ENCODE results near the gene ACAP3.

Gene ACAP3

DNA sequence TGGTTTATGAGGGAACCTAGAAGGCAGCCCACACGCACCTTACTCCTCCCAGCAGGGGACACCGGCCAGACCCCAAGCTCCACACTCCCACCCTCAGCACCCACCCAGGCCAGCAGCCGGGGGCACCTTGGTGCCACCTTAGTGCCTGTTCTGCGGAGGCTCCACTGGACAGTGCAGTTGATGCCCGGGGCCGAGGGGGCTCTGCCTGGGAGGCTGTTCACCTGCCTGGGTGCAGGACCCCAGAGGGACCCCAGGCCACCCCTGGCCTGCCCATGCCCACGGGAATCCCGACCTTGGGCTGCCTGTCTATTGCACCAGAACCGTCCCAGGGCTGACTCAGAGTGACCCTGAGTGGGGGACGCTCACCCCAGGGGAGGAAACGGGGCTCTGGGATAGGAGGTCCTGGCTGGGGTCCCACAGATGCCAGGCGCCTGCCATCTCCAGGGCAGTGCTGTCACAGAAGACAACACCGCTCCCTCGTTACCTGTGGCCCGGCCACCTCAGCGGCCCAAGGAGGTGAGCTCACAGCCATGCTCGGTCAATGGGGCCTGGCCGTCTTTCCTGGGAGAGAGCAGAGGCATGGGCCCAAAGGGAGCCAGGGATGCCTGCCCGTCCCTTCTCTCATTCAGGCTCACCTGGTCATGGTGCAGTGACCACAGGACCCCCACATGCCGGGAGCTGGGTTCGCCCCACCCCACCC is 26.8 kb downstream of the ACAP3 start:
- Histone ChIP-seq H3K79me2 (ENCODE audit: control insufficient read depth, insufficient read depth, low read length, unreplicated experiment) (no peaks in the 10 kb centered on the region), H2AFZ (ENCODE audit: low read length, unreplicated experiment) (no peak overlapping the region), H3K4me3 (ENCODE audit: low read depth, low read length) (no peak overlapping the region), H3K27me3 (ENCODE audit: insufficient read depth, low read length) (no peaks in the 10 kb centered on the region), H3K36me3 (ENCODE audit: insufficient read depth, low read length) (no peaks in the 10 kb centered on the region), H3K27ac (ENCODE audit: low read depth, low read length) (no peak overlapping the region), H3K4me1 (ENCODE audit: control insufficient read depth, insufficient read depth, low read length, unreplicated experiment) (peaks cover 3% of the 10 kb centered on the region)

DNA sequence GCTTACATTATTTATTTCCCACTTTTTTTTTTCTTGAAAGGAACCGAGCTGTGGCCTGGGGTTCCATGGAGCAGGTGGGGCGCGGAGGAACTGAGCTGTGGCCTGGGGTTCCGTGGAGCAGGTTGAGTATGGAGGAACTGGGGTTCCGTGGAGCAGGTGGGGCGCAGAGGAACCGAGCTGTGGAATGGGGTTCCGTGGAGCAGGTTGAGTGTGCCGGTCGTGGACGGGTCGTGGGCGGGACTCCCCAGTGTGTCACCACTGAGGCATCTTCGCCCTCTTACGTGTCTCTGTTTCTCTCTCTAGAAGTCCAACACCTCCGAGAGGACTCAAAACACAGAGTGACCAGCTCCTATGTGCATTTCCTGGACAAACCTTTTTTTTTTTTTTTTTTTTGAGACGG is 28.7 kb downstream of the ACAP3 start:
- H3K79me2 ChIP-seq (ENCODE audit: control insufficient read depth, insufficient read depth, low read length, unreplicated experiment) = no peaks in the 10 kb centered on the region
- no peak overlapping the region for H3K4me3 ChIP-seq (ENCODE audit: low read depth, low read length)

DNA sequence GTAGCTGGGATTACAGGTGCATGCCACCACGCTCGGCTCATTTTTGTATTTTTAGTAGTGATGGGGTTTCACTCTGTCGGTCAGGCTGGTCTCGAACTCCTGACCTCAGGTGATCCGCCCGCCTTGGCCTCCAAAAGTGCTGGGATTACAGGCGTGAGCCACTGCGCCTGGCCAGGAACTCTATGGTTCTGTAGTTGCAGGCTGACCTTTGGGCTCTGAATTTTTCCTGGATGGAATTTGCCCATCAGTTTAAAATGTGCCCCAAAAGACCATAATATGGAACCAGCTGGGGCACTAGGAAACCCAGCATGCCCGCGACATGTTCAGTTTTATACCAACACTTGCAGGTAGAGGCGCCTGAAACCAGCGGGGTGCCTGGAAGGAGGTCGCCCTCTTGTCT is 29.1 kb downstream of the ACAP3 start:
- peaks cover under 1% of the 10 kb centered on the region for H3K79me2 ChIP-seq (ENCODE audit: control insufficient read depth, insufficient read depth, low read length, unreplicated experiment)
- no peak overlapping the region for H2AFZ ChIP-seq (ENCODE audit: low read length, unreplicated experiment)
- H3K4me1 ChIP-seq (ENCODE audit: control insufficient read depth, insufficient read depth, low read length, unreplicated experiment) = peaks cover 3% of the 10 kb centered on the region
- H3K27ac ChIP-seq (ENCODE audit: low read depth, low read length) = no peak overlapping the region
- H3K27me3 ChIP-seq (ENCODE audit: insufficient read depth, low read length) = no peaks in the 10 kb centered on the region
- no peak overlapping the region for H3K4me3 ChIP-seq (ENCODE audit: low read depth, low read length)
- no peaks in the 10 kb centered on the region for H3K36me3 ChIP-seq (ENCODE audit: insufficient read depth, low read length)

More for the DNA sequence above, 28.7 kb downstream of the ACAP3 start:
- Histone ChIP-seq H2AFZ (ENCODE audit: low read length, unreplicated experiment) (no peak overlapping the region), H3K27me3 (ENCODE audit: insufficient read depth, low read length) (no peaks in the 10 kb centered on the region), H3K4me1 (ENCODE audit: control insufficient read depth, insufficient read depth, low read length, unreplicated experiment) (peaks cover 3% of the 10 kb centered on the region), H3K36me3 (ENCODE audit: insufficient read depth, low read length) (no peaks in the 10 kb centered on the region), H3K27ac (ENCODE audit: low read depth, low read length) (no peak overlapping the region)

DNA sequence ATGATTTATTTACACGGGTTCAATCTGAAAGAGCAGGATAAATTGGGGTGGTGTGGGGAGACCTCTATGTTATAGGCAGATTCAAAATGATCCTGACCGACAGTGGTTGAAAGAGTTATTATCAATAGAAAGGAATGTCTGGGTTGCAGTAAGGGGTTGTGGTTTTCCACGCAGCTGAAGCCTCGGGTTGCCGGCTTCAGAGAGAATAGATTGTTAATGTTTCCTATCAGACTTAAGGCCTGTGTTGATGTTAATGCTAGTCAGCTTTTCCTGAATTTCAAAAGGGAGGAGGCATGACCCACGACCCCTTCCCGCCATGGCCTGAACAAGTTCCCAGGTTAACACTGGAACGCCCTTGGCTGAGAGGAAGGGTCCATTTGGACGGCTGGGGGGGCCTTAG is 31.9 kb downstream of the ACAP3 start:
- Histone ChIP-seq H3K79me2 (ENCODE audit: control insufficient read depth, insufficient read depth, low read length, unreplicated experiment) (peaks cover 27% of the 10 kb centered on the region), H3K36me3 (ENCODE audit: insufficient read depth, low read length) (no peaks in the 10 kb centered on the region), H3K4me1 (ENCODE audit: control insufficient read depth, insufficient read depth, low read length, unreplicated experiment) (peaks cover 16% of the 10 kb centered on the region), H3K27me3 (ENCODE audit: insufficient read depth, low read length) (no peaks in the 10 kb centered on the region), H3K27ac (ENCODE audit: low read depth, low read length) (no peak overlapping the region), H2AFZ (ENCODE audit: low read length, unreplicated experiment) (no peak overlapping the region), H3K4me3 (ENCODE audit: low read depth, low read length) (no peak overlapping the region)

DNA sequence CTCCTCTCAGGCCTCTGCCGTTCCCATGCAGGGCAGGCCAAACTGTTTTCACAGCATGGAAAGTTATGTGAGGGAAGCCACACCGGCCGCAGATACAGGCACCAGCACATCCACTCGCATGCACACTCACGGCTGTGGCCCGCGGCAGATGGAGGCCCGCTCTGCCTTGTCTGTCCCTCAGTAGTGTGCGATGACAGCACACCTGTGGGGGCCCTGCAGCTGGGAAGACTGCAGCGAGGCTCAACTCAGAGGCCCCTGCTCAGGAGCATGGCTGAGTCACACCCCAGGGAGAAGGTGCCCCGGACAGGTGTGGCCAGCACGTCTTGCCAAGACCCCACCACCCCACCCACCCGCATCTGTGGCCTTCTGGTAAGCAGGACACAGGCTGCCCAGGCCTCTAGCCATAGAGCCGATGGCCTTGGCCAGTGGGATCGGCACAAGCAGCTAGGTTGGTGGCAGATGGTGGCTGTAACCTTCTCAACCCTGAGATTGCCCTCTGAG is 32.7 kb downstream of the ACAP3 start:
- H2AFZ ChIP-seq (ENCODE audit: low read length, unreplicated experiment) = no peak overlapping the region
- peaks cover 25% of the 10 kb centered on the region for H3K4me1 ChIP-seq (ENCODE audit: control insufficient read depth, insufficient read depth, low read length, unreplicated experiment)
- H3K4me3 ChIP-seq (ENCODE audit: low read depth, low read length) = peak overlapping the region; percentile 83
- no peak overlapping the region for H3K27ac ChIP-seq (ENCODE audit: low read depth, low read length)
- H3K79me2 ChIP-seq (ENCODE audit: control insufficient read depth, insufficient read depth, low read length, unreplicated experiment) = peaks cover 36% of the 10 kb centered on the region
- H3K36me3 ChIP-seq (ENCODE audit: insufficient read depth, low read length) = no peaks in the 10 kb centered on the region
- H3K27me3 ChIP-seq (ENCODE audit: insufficient read depth, low read length) = no peaks in the 10 kb centered on the region

DNA sequence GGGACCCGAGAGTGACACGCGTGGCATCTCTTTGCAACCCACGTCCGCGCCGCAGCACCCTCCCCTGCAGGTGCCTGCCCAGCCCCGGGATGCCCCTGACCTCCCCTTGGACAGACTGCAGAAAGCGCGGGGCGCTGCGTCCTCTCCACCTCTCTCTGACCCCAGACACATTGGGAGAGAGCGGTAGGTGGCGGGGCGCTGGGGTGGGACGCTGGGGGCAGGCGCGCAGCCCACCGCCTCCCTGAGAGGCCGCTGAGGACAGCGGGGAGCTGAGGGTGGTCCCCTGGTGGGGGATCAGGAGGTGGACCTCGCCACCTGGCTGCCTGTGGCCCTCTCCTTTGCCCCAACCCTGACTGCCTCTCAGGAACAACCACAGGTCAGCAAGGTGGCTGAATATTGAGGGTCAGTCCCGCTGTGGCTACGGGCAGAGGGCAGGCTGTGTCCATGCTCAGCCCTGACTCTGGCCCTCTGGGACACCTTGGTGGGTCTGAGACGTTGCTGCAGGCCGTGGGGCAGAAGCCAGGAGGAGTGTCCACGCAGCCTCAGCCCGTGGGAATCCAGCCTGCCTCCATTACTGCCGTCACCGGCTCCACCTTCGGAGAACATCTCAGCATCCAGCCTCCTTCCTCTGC is 33.3 kb downstream of the ACAP3 start:
- Histone ChIP-seq H2AFZ (ENCODE audit: low read length, unreplicated experiment) (peak overlapping the region; percentile 80), H3K27ac (ENCODE audit: low read depth, low read length) (no peak overlapping the region), H3K36me3 (ENCODE audit: insufficient read depth, low read length) (no peaks in the 10 kb centered on the region), H3K4me1 (ENCODE audit: control insufficient read depth, insufficient read depth, low read length, unreplicated experiment) (peaks cover 28% of the 10 kb centered on the region), H3K27me3 (ENCODE audit: insufficient read depth, low read length) (no peaks in the 10 kb centered on the region), H3K79me2 (ENCODE audit: control insufficient read depth, insufficient read depth, low read length, unreplicated experiment) (peaks cover 40% of the 10 kb centered on the region), H3K4me3 (ENCODE audit: low read depth, low read length) (peak overlapping the region; percentile 83)

DNA sequence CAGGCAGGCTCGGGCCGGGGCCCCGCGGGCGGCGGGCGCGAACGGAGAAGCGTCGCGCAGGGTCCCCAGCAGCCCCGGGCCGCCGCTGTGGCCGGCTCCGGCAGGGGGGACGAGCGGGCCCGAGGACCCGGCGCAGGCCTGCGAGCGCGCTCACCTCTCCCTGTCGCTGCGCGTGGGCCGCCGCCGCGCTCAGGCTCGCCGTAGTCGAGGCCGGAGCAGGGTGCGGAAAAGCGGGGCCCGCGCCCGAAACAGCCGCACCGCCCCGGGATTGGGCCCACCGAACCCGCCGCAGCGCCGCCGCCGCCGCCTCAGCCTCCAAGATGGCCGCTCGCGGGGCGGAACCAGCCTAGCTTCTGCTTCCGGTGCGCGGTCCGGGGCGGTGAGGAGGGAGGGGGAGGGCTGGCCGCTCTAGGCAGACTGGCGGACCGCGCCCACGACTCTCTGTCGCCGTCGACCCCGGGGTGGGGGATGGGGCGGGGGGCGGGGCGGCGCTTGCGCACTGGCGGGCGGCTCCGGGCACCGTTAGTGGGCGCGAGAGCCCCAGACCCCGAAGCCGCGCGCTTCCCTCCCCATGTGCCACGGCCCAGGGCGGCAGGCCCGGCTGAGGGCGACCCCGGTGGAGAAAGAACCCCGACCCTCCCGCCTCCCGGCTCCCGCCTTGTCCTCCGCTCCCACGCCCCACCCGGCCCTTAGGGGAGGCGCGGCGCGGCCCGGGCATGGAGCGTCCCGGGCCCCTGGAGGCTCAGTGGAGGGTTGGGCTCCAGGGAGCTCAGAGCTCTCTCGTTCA is 34.0 kb downstream of the ACAP3 start, which contains the start of gene UBE2J2:
TSS of gene UBE2J2 (minus strand) at position 343 of the 787 bp plus-strand sequence. CDS start 5,862 bp downstream, outside the sequence.
- H3K27ac ChIP-seq (ENCODE audit: low read depth, low read length) = peak within 1 kb of the TSS; percentile 72
- no peaks in the 10 kb centered on the region for H3K27me3 ChIP-seq (ENCODE audit: insufficient read depth, low read length)
- H3K79me2 ChIP-seq (ENCODE audit: control insufficient read depth, insufficient read depth, low read length, unreplicated experiment) = peaks cover 43% of the 10 kb centered on the region
- peaks cover 28% of the 10 kb centered on the region for H3K4me1 ChIP-seq (ENCODE audit: control insufficient read depth, insufficient read depth, low read length, unreplicated experiment)
- H3K4me3 ChIP-seq (ENCODE audit: low read depth, low read length) = peak within 1 kb of the TSS; percentile 83
- H3K36me3 ChIP-seq (ENCODE audit: insufficient read depth, low read length) = no peaks in the 10 kb centered on the region
- H2AFZ ChIP-seq (ENCODE audit: low read length, unreplicated experiment) = peak within 1 kb of the TSS; percentile 80

DNA sequence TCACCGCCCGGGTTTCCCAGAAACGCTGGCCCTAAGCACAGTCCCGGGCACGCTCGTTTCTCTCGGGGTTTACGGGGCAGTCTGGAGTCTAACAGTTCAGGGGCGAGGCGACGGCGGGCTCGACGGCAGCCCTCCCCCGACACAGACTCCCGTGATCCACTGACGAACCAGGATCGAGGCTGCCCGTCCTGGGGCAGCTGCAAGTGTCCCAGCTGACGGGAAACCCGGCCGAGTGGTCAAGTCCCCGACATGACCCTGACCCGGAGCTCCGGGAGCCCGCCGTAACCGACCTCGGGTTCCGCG is 34.6 kb downstream of the ACAP3 start:
- peaks cover 28% of the 10 kb centered on the region for H3K4me1 ChIP-seq (ENCODE audit: control insufficient read depth, insufficient read depth, low read length, unreplicated experiment)
- peak overlapping the region; percentile 83 for H3K4me3 ChIP-seq (ENCODE audit: low read depth, low read length)
- H3K27me3 ChIP-seq (ENCODE audit: insufficient read depth, low read length) = no peaks in the 10 kb centered on the region
- peaks cover 49% of the 10 kb centered on the region for H3K79me2 ChIP-seq (ENCODE audit: control insufficient read depth, insufficient read depth, low read length, unreplicated experiment)
- peak overlapping the region; percentile 72 for H3K27ac ChIP-seq (ENCODE audit: low read depth, low read length)
- H2AFZ ChIP-seq (ENCODE audit: low read length, unreplicated experiment) = peak overlapping the region; percentile 56
- no peaks in the 10 kb centered on the region for H3K36me3 ChIP-seq (ENCODE audit: insufficient read depth, low read length)

DNA sequence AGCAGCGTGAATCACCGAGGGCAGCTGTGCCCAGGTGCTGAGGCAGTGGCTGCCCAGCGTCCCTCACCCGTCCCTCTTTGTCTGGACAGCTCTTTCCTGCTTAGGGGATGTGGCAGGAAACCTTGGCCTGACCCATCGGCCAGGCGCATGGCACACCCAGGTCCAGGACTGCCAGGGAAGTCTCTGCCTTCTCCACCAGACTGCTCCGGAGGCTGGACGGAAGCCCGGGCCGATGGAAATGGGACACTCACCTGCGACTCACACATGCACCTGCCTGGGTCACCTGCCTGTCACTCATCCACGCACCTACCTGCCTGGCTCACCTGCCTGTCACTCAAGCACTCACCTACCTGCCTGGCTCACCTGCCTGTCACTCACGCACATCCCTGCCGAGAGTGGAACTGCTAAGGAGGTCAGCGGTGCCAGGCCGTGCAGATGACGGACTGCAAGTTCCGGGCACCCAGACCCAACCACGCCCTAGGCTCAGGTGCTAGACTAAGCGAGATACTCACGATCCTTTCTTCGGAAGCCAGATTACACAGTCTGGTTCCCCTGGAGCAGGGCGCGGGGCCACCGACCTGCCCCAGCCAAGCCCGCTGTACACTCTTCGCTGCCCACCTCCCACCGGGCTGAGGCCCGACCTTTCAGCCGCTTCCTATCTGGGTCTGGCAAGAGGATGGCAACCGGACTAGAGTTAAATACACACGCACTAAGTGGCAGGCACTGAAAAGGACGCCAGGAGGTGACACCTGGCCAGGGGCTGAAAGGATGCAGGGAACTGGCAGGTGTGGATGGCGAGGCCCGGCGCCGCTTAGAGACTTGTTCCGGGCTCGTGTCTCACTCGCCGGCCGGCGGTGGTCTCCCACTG is 35.2 kb downstream of the ACAP3 start:
- Histone ChIP-seq H3K36me3 (ENCODE audit: insufficient read depth, low read length) (no peaks in the 10 kb centered on the region), H3K4me1 (ENCODE audit: control insufficient read depth, insufficient read depth, low read length, unreplicated experiment) (peaks cover 28% of the 10 kb centered on the region), H3K27ac (ENCODE audit: low read depth, low read length) (peak overlapping the region; percentile 72), H3K4me3 (ENCODE audit: low read depth, low read length) (peak overlapping the region; percentile 83), H2AFZ (ENCODE audit: low read length, unreplicated experiment) (no peak overlapping the region), H3K27me3 (ENCODE audit: insufficient read depth, low read length) (no peaks in the 10 kb centered on the region), H3K79me2 (ENCODE audit: control insufficient read depth, insufficient read depth, low read length, unreplicated experiment) (peaks cover 54% of the 10 kb centered on the region)

DNA sequence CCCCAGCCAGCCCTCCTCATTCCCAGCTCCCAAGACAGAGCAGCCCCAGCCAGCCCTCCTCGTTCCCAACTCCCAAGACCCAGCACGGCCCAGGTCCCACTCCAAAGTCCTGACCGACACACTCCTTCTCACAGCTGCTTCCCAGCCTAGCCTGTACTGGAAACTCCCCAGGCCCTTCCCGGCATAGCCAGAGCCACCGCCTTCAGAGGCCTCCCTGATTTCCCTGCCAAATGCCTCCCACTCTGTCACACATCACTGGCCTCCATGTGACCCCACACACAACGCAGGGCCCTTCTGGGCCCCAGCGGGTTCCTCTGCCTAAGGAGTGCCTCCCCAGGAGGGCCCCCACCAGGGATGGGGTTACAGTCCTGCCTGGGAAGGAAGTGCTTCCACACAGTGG is 36.9 kb downstream of the ACAP3 start:
- Histone ChIP-seq H3K27ac (ENCODE audit: low read depth, low read length) (peak overlapping the region; percentile 51), H3K27me3 (ENCODE audit: insufficient read depth, low read length) (no peaks in the 10 kb centered on the region), H2AFZ (ENCODE audit: low read length, unreplicated experiment) (no peak overlapping the region), H3K4me3 (ENCODE audit: low read depth, low read length) (peak overlapping the region; percentile 59), H3K79me2 (ENCODE audit: control insufficient read depth, insufficient read depth, low read length, unreplicated experiment) (peaks cover 61% of the 10 kb centered on the region), H3K4me1 (ENCODE audit: control insufficient read depth, insufficient read depth, low read length, unreplicated experiment) (peaks cover 33% of the 10 kb centered on the region), H3K36me3 (ENCODE audit: insufficient read depth, low read length) (no peaks in the 10 kb centered on the region)

Measured in ACC112 (cell line).